ENCODE measurements around the gene OR2T6.
"Not testable (repeated sequence)": the region's sequence is repeated elsewhere in the genome, so short reads cannot be mapped to it uniquely, and the experiment has no call there.

OR2T6 gene

DNA sequence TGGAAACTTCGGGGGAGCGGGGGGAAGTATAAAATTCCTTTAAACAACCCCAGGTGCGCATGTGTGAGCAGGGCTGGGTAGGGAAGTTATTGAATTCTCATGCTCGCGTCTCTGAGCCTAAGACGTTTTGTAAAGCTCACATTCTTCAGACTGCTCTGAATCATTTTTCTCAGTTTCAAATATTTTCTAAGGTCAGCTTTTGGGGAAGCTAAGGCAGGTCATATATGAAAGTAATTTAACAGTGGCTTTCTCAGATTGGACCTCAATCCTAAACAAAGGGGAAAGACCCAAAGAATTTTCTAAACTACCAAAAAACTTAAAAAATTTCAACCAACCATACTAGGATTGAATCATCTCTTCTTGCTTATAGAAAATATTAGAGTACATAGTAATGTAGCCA is 59.4 kb downstream of the OR2T6 start:
- not testable (repeated sequence) for DNase-seq

- not testable (repeated sequence) for DNase-seq
Observed at GRCh38 chr1:248436303-248436702, 60.8 kb downstream of the OR2T6 start.

GRCh38 chr1:248438668-248439067 is 63.1 kb downstream of the OR2T6 start:
- DNase-seq, result not testable (repeated sequence)

GRCh38 chr1:248439283-248439682 is 63.7 kb downstream of the OR2T6 start:
- DNase-seq, result not testable (repeated sequence)

Data from bone marrow (tissue), 2 donors.